HG02885 (cell line): ENCODE data around the gene PREP.
A peak's percentile ranks its signal among the peaks of the same experiment; 100 is the strongest.

ENCODE experiments used
- ATAC-seq: cut with Tn5 transposase; IDR thresholded peaks from one replicate; pipeline ENCODE4 v1.9.1; 2021; ENCODE audit warnings: mild to moderate bottlenecking; ENCODE audit not compliant: unreplicated experiment, poor library complexity

The PREP gene

GRCh38 chr6:105317607-105318533, 85.0 kb downstream of the PREP start:
- ATAC-seq, result peak; percentile 39

- ATAC-seq, result no peak
Observed at GRCh38 chr6:105313211-105313610, 89.7 kb downstream of the PREP start.

- no peak for ATAC-seq
Observed at GRCh38 chr6:105310947-105311346, 91.9 kb downstream of the PREP start.

GRCh38 chr6:105310371-105310770, 92.5 kb downstream of the PREP start:
- no peak for ATAC-seq

- no peak for ATAC-seq
Observed at GRCh38 chr6:105308840-105309239, 94.0 kb downstream of the PREP start.

GRCh38 chr6:105305521-105305920, 97.4 kb downstream of the PREP start:
- no peak for ATAC-seq

GRCh38 chr6:105304825-105305224, 98.1 kb downstream of the PREP start:
- no peak for ATAC-seq

GRCh38 chr6:105304366-105304765, 98.5 kb downstream of the PREP start:
- no peak for ATAC-seq

GRCh38 chr6:105302617-105303128, 100.2 kb downstream of the PREP start:
- ATAC-seq, result no peak

GRCh38 chr6:105301756-105302616, 100.9 kb downstream of the PREP start:
- ATAC-seq, result no peak

- no peak for ATAC-seq
Observed at GRCh38 chr6:105301072-105301503, 101.8 kb downstream of the PREP start.

- no peak for ATAC-seq
Observed at GRCh38 chr6:105300090-105300489, 102.8 kb downstream of the PREP start.

- ATAC-seq, result no peak
Observed at GRCh38 chr6:105294129-105294528, 108.8 kb downstream of the PREP start.

GRCh38 chr6:105292689-105293339, 110.1 kb downstream of the PREP start:
- ATAC-seq, result no peak

- no peak for ATAC-seq
Observed at GRCh38 chr6:105291525-105291924, 111.4 kb downstream of the PREP start.

GRCh38 chr6:105282631-105283585, 120.0 kb downstream of the PREP start:
- ATAC-seq, result no peak

GRCh38 chr6:105280033-105280432, 122.8 kb downstream of the PREP start:
- no peak for ATAC-seq

- ATAC-seq, result no peak
Observed at GRCh38 chr6:105279463-105279862, 123.4 kb downstream of the PREP start.

GRCh38 chr6:105278813-105279212, 124.1 kb downstream of the PREP start:
- ATAC-seq, result no peak
